ENCODE data around the gene APRT.

The APRT gene

DNA sequence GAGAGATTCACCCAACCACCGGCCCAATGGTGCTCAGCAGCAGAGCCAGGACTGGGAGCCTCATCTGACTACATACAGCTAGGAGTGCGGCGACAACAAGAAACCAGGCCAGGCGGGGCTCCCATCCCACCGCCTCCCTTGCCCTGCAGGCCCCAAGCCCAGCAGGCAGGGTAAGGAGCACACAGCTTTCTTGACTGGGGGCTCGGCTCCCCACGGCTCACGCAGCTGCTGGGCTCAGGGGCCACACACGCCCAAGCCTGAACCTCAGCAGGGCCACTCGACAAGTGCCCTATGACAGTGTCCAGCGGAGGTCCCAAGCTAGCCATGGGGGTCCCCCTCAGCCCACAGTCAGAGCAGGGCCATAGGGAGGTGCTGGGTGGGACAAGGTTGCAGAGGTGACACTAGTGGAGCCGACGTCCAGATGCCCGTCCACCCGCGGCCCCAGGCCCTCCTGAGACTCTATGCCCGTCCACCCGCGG is 40.4 kb downstream of the APRT start:
- no peak for DNase-seq

DNA sequence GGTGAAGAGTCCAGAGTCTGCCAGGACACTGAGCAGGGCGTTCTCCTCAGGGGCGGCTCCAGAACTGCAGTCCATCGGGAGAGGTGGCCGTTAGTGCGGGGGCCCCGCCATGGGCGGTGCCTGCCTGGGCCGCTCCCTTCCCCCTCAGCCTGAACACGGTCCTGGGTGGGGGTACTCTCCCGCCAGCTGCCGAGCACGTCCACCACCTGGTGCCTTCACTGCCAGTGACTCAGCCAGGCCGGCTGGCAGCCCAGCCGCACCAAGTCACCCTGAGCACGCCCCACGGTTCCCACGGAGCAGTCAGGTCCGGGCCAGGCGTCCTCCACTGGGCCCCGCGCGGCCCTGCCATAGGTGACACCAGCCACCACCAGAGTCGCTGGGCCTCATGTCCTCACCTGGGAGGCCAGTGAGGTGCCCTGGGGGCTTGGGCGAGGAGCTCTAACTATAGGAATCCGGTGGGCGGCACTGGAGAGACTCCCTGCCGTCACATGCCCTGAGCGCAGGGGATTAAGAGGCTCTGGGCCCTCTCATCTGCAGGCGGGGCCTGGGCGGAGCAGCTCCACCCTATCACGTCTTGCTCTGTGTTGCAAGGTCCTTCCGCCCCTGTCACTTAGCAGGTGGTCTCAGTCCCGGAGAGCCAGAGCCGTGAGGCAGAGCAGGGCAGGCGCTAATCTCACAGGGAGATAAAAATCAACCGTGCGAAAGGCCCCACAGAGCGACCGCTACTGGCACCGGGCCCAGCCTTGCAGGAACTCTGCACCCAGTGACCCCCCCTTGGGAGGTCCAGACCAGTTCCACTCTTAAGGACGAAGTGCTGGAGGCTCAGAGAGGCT is 41.1 kb downstream of the APRT start:
- DNase-seq = no peak

- DNase-seq = peak; percentile 49
Observed at GRCh38 chr16:88769617-88770460, 41.9 kb downstream of the APRT start.

- no peak for DNase-seq
Observed at GRCh38 chr16:88768071-88768783, 43.5 kb downstream of the APRT start.

- DNase-seq = no peak
Observed at GRCh38 chr16:88767546-88768070, 44.1 kb downstream of the APRT start.

GRCh38 chr16:88766975-88767374 is 44.8 kb downstream of the APRT start:
- DNase-seq = no peak

DNA sequence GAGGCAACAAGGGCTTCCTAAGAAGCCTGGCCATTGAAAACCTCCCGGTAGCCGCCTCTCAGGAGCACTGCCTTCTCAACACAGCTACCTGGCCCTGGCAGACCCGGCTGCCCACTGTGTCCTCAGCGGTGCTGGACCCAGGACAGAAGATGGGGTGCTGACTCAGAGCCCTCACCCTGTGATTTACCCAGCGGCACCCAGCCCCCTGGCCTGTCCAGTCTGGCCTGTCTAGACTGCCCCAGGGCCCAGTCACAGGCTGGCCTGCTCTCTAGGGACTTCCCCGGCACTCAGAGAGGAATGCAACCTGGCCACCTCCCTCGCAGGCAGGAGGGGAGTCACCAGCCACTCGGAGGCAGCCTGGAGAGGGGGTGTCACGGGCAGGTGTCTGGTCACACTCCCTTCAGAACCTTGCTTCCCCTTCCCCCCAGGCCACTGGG is 46.8 kb downstream of the APRT start:
- DNase-seq = no peak

DNA sequence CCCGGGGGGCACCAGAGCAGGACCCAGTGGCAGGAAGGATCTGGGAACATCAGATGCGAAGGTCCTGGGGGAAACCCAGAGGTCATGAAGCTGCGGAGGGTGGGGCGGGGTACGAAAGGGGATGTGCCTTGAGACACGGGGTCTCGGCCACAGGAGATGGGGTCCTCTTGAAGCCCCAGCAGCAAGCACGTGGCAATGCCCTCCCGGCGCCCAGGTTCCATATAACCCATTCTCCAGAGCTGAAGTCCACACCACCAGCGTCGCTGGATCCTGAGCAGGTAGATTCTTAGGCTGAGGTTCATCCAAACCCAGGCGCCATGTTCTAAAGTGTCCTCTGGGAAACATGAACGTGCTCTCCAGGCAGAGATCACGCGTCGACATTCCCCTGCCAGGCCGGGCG is 47.6 kb downstream of the APRT start:
- no peak for DNase-seq

DNA sequence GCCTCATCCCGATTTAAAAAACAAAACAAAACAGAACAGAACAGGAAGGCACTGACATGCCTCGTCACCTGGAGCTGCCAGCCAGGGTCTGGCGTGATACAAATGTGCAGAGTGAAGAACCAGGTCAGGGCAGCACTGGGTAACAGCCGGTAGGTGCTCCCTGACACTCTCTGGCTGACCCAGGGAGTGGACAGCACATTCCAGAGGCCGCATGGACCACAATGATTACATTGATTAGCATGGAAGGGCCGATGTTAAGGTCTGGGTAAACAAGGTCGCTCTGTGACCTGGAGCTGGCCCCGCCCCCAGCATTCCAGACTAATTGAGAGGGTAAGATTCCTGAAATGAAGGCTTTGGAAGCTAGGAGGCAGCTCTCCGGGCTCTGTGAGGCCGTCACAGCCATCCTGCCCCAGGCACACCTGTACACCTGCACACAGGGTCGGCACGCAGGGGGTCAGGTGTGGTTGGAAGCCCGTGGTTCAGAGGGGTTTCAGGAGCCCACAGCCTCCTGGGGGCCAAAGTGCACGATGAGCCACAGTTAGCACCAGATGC is 48.1 kb downstream of the APRT start:
- no peak for DNase-seq

- DNase-seq = no peak
Observed at GRCh38 chr16:88762941-88763340, 48.8 kb downstream of the APRT start.

GRCh38 chr16:88762258-88762870 is 49.4 kb downstream of the APRT start:
- no peak for DNase-seq

- DNase-seq = no peak
Observed at GRCh38 chr16:88761830-88762229, 49.9 kb downstream of the APRT start.

GRCh38 chr16:88761143-88761534 is 50.6 kb downstream of the APRT start:
- DNase-seq = no peak

DNA sequence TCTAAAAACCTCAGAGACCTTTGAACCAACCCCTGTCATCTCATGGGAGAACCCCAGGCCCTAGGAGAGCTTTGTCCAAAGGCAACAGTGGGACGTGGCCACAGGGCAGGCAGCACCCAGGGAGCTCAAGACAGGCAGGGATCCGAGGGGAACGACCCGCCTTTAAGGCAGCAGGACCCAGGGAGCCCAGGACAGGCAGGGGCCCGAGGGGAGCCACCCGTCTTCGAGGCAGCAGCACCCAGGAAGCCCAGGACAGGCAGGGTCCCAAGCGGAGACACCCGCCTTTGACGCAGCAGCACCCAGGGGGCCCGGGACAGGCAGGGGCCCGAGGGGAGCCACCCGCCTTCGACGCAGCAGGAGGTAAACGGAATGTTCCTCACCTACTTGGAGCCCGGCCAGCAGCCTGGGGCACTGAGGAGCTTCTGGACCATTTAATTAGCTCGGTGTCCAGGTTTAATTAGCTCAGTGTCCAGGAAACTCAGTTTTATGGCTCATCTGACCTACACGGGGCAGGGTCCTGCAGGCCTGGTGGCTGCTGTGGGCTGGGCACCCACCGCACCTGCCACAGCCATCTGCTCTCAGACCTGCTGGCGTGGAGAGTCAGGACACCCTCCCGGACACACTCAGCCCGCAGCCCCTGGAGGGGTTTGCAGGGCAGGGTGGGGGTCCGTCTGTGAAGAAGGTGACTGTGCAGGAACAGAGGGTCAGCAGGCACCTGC is 51.1 kb downstream of the APRT start:
- no peak for DNase-seq

DNA sequence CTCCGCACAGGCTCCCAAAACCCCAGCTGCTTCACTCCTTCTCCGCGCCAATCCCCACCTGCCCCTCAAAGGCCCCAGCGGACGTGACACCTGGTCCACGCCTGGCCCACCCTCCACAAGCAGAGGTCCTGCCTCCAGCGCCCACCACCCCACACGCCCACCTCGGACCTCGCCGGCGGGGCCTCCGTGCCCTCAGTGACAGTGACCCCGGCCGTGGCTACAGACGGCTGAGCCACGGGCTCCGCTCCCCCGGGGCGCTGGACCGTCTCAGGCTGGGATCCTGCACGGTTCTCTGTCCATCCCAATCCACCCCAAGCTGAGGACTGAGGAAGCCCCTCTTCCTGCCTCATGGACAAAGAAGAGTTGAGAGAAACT is 51.8 kb downstream of the APRT start:
- DNase-seq = no peak

Measured in activated CD4-positive, alpha-beta T cell treated with anti-CD3 and anti-CD28 coated beads, Interleukin-2, Interleukin-6, amounts not matched to agents 100 ng/mL and 50 ng/mL, durations not matched to agents 16 hours and 8 hours (primary cell).